AG04450 (cell line): ENCODE data around the gene SLC1A4. TPM values are rescaled to one million over a fixed set of nuclear protein-coding genes. Genes with fewer than 3 reads are reported as not detected.
"Not testable (repeated sequence)": the region's sequence is repeated elsewhere in the genome, so short reads cannot be mapped to it uniquely, and the experiment has no call there.

ENCODE experiments used
- CTCF ChIA-PET: fragments of 300-600, 350-600 bp; formaldehyde crosslinking; extraction: SDS; loops from one replicate; lab custom pipeline; 2022; ENCODE audit warnings: antibody characterized with exemption, inconsistent platforms; lab: Charles Lee
- POLR2A ChIA-PET: fragments of 350-600 bp; formaldehyde crosslinking; extraction: SDS; loops from one replicate; lab custom pipeline; 2021; ENCODE audit warnings: antibody characterized with exemption, inconsistent platforms; lab: Yijun Ruan, JAX
- DNase-seq: peaks from one replicate; pipeline ENCODE4 v3.0.0-alpha.2; 2011; ENCODE audit warnings: low read depth, low spot score
- H3K27ac ChIP-seq: one replicate; pipeline ENCODE4 v1.5.1; 2012; ENCODE audit warnings: low read depth, low read length, control low read depth
- H3K27me3 ChIP-seq: one replicate; pipeline ENCODE4 v1.6.0; 2012; ENCODE audit warnings: low read length; ENCODE audit not compliant: control insufficient read depth, insufficient read depth
- H3K4me3 ChIP-seq: 2 replicates; pipeline ENCODE4 v1.5.1; 2011; ENCODE audit warnings: mild to moderate bottlenecking, low read depth, low read length, control low read depth
- H3K9me3 ChIP-seq: 2 replicates; pipeline ENCODE4 v1.5.1; 2012; ENCODE audit warnings: low read length; ENCODE audit not compliant: control insufficient read depth, insufficient read depth
- polyA plus RNA-seq: library from polyadenylated mRNA; depleted of rRNA; stranded (reverse); fragments of >200 nt; gene quantifications from 2 replicates; pipeline ENCODE4 v1.2.3, GENCODE V29; 2011
- TF ChIP-seq, protein P1 (sequence below): IDR thresholded peaks from 2 replicates; pipeline ENCODE4 v1.5.1; 2011; ENCODE audit warnings: low read depth, low read length, control low read depth, inconsistent platforms

SLC1A4 gene
- polyA plus RNA-seq, 1 experiment, result 24.8 TPM

DNA sequence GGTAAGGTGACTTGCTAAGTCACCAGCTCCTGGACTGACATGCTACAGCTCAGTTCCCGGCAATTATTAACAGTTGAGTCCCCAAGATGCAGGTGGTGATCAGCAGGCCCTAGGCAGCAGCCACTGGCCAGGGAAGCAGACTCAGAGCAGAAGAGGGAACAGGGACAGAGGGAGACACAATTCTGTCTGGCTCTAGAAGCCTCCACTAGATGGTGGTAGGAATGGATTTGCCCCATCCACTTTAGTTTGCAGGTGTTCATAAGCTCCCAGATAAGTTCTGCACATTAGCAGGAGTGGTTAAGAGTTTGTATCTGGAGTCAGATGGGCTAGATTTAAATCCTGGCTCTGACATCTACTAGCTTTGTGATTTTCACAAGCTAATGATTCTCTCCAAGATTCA, 25.5 kb upstream of the SLC1A4 start:
- Histone ChIP-seq H3K9me3 (no peaks in the 10 kb centered on the region), H3K27ac (no peak overlapping the region), H3K4me3 (no peak overlapping the region), H3K27me3 (peaks cover 9% of the 10 kb centered on the region)
- ChIA-PET POLR2A (interaction anchor here (0.6 kb wide), 1 partner anchor 13 kb away, joined by 7 read pairs; no protein-coding TSS in a partner anchor), CTCF (interaction anchor here (0.9 kb wide), 1 partner anchor 10 kb away, joined by 3 read pairs; no protein-coding TSS in a partner anchor)
- TF ChIP-seq, protein P1, sequence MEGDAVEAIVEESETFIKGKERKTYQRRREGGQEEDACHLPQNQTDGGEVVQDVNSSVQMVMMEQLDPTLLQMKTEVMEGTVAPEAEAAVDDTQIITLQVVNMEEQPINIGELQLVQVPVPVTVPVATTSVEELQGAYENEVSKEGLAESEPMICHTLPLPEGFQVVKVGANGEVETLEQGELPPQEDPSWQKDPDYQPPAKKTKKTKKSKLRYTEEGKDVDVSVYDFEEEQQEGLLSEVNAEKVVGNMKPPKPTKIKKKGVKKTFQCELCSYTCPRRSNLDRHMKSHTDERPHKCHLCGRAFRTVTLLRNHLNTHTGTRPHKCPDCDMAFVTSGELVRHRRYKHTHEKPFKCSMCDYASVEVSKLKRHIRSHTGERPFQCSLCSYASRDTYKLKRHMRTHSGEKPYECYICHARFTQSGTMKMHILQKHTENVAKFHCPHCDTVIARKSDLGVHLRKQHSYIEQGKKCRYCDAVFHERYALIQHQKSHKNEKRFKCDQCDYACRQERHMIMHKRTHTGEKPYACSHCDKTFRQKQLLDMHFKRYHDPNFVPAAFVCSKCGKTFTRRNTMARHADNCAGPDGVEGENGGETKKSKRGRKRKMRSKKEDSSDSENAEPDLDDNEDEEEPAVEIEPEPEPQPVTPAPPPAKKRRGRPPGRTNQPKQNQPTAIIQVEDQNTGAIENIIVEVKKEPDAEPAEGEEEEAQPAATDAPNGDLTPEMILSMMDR, result no peak
- DNase-seq, result no peak

DNA sequence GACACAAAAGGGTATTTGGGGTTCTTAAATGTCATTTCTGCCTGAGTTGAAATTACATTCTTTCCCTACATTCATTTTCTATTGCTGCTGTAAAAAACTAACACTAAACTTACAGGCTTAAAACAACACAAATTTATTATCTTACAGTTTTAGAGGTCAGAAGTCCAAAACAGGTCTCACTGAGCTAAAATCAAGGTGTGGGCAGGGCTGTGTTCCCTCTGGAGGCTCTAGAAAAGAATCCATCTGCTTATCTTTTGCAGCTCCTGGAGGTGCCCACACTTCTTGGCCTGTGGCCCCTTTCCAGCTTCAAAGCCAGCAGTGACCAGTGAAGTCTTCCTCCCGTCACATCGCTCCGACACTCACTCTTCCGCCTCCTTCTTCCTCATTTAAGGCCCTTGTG, 23.2 kb upstream of the SLC1A4 start:
- H3K27me3 ChIP-seq, result peaks cover 7% of the 10 kb centered on the region
- ChIA-PET POLR2A (no interaction called here), CTCF (interaction anchor here (2.1 kb wide), 1 partner anchor 48 kb away, joined by 5 read pairs; no protein-coding TSS in a partner anchor)
- TF ChIP-seq, protein P1, result no peak
- no peak for DNase-seq
- H3K4me3 ChIP-seq, result no peak overlapping the region
- no peaks in the 10 kb centered on the region; the same call in 1 of the 2 replicates for H3K9me3 ChIP-seq
- H3K27ac ChIP-seq, result no peak overlapping the region

- no peak overlapping the region for H3K27ac ChIP-seq
- DNase-seq, result no peak
- ChIA-PET CTCF (interaction anchor here (2.1 kb wide), 1 partner anchor 49 kb away, joined by 5 read pairs; no protein-coding TSS in a partner anchor), POLR2A (no interaction called here)
- H3K27me3 ChIP-seq, result peaks cover 7% of the 10 kb centered on the region
- H3K4me3 ChIP-seq, result no peak overlapping the region
- no peaks in the 10 kb centered on the region; the same call in 1 of the 2 replicates for H3K9me3 ChIP-seq
- TF ChIP-seq, protein P1, result no peak
Measured at GRCh38 chr2:64966839-64967238, 22.4 kb upstream of the SLC1A4 start.

DNA sequence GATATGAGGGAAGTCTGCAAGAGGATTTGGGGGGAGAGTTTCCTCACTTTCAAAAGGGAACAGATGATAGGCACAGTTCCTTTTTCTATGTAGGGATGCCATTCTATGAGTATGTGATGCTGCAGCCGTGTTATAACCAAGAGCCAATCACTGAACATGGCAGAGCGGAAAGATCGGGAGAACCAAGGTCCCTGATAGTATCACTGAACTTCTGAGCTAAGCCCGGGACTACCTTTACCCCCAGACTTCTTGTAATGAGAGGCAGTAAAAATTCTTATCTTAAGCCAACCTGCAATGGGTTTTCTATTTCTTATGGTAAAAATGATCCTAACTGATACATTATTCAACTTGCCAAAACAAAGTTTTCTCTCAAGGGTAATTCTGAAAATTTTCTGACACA, 21.6 kb upstream of the SLC1A4 start:
- DNase-seq, result no peak
- Histone ChIP-seq H3K27me3 (peaks cover 7% of the 10 kb centered on the region), H3K27ac (no peak overlapping the region), H3K4me3 (no peak overlapping the region), H3K9me3 (no peaks in the 10 kb centered on the region; the same call in 1 of the 2 replicates)
- CTCF ChIA-PET, result interaction anchor here (2.1 kb wide), 1 partner anchor 50 kb away, joined by 5 read pairs; no protein-coding TSS in a partner anchor
- TF ChIP-seq, protein P1, result no peak
- POLR2A ChIA-PET, result no interaction called here

DNA sequence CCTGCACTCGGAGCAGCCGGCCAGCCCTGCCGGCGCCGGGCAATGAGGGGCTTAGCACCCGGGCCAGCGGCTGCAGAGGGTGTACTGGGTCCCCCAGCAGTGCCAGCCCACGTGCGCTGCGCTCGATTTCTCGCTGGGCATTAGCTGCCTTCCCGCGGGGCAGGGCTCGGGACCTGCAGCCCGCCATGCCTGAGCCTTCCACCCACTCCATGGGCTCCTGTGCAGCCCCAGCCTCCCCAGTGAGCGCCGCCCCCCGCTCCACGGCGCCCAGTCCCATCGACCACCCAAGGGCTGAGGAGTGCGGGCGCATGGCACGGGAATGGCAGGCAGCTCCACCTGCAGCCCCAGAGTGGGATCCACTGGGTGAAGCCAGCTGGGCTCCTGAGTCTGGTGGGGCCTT, 20.1 kb upstream of the SLC1A4 start:
- H3K27me3 ChIP-seq, H3K9me3 ChIP-seq, DNase-seq, H3K27ac ChIP-seq, H3K4me3 ChIP-seq, CTCF ChIA-PET: not testable (repeated sequence)
- POLR2A ChIA-PET, result interaction anchor here (0.7 kb wide), 1 partner anchor 1370 kb away, joined by 3 read pairs; no protein-coding TSS in a partner anchor
